IgD-negative memory B cell (primary cell): ENCODE results near the gene PCYOX1L. TPM values are rescaled to one million over a fixed set of nuclear protein-coding genes. Genes with fewer than 3 reads are reported as not detected.

Experiments used
- H3K27ac Mint-ChIP-seq, 3 donors: one replicate each; pipeline ENCODE4 v1.8.0; 2020 to 2022; ENCODE audit warnings: mild to moderate bottlenecking in 3 of 3, mixed read lengths in 3 of 3, moderate library complexity in 1 of 3
- H3K27me3 Mint-ChIP-seq: one replicate; pipeline ENCODE4 v1.8.0; 2021; ENCODE audit warnings: mixed read lengths
- H3K36me3 Mint-ChIP-seq: one replicate; pipeline ENCODE4 v1.8.0; 2020; ENCODE audit warnings: mild to moderate bottlenecking, mixed read lengths
- H3K4me1 Mint-ChIP-seq, 3 donors: one replicate each; pipeline ENCODE4 v1.8.0; 2020 to 2022; ENCODE audit warnings: mixed read lengths in 3 of 3, mild to moderate bottlenecking in 1 of 3
- H3K4me3 Mint-ChIP-seq, 4 donors: one replicate each; pipeline ENCODE4 v1.8.0; 2020 to 2022; ENCODE audit warnings: mild to moderate bottlenecking in 4 of 4, mixed read lengths in 4 of 4, moderate library complexity in 3 of 4
- H3K9me3 Mint-ChIP-seq, 3 donors: one replicate each; pipeline ENCODE4 v1.8.0; 2020 to 2021; ENCODE audit warnings: mixed read lengths in 3 of 3, mild to moderate bottlenecking in 1 of 3
- polyA plus RNA-seq: library from polyadenylated mRNA; unstranded; fragments of 300-500 nt; fragmentation: Illumina TruSeq; gene quantifications from one replicate; pipeline ENCODE4 v1.2.3, GENCODE V29; 2021

PCYOX1L gene
- polyA plus RNA-seq, 1 donor from 2014 or later = 7.7 TPM

DNA sequence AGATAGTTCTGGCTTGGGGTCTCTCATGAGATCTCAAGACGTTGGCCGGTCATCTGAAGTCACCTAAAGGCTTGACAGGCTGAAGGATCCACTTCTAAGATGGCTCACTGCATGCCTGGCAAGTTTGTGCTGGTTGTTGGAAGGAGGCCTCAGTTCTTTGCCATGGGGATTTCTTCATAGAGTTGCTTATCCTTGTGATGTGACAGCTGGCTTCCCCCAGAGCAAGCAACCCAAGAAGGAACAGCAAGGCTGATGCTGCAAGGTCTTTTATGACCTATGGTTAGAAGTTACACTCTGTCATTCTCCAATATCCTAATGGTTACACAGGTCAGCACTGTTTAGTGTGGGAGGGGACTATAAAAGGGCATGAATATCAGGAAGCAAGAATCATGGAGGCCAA, 33.2 kb upstream of the PCYOX1L start:
- H3K27ac Mint-ChIP-seq = no peak overlapping the region
- no peaks in the 10 kb centered on the region for H3K36me3 Mint-ChIP-seq
- H3K27me3 Mint-ChIP-seq = no peaks in the 10 kb centered on the region
- no peaks in the 10 kb centered on the region for H3K4me1 Mint-ChIP-seq
- H3K4me3 Mint-ChIP-seq = no peak overlapping the region
- no peaks in the 10 kb centered on the region for H3K9me3 Mint-ChIP-seq

- Mint-ChIP-seq H3K9me3 (no peaks in the 10 kb centered on the region), H3K36me3 (no peaks in the 10 kb centered on the region), H3K27me3 (no peaks in the 10 kb centered on the region)
These were observed 32.6 kb upstream of the PCYOX1L start for GRCh38 chr5:149325166-149325735.

DNA sequence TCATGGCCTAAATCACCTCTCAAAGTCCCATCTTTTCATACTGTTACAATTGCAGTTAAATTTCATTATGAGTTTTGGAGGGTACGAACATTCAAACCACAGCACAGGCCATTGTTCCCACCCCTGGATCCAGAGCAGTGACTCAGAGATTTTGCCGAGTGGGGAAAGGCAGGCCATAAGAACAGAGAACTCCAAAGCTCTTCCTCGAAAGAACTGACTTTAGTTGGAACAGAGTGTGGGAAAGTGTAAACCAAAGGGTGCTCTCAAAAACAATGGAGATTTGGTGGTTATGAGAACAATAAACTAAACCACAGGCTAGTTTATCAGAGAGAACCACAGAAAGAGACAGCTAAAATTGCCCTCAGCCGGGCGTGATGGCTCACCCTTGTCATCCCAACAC, 32.0 kb upstream of the PCYOX1L start:
- Mint-ChIP-seq H3K4me3 (no peak overlapping the region), H3K27ac (no peak overlapping the region), H3K36me3 (no peaks in the 10 kb centered on the region), H3K27me3 (no peaks in the 10 kb centered on the region), H3K4me1 (no peaks in the 10 kb centered on the region), H3K9me3 (no peaks in the 10 kb centered on the region)

More at GRCh38 chr5:149325166-149325735, 32.6 kb upstream of the PCYOX1L start:
- Mint-ChIP-seq H3K4me3 (no peak overlapping the region), H3K4me1 (no peaks in the 10 kb centered on the region), H3K27ac (no peak overlapping the region)

DNA sequence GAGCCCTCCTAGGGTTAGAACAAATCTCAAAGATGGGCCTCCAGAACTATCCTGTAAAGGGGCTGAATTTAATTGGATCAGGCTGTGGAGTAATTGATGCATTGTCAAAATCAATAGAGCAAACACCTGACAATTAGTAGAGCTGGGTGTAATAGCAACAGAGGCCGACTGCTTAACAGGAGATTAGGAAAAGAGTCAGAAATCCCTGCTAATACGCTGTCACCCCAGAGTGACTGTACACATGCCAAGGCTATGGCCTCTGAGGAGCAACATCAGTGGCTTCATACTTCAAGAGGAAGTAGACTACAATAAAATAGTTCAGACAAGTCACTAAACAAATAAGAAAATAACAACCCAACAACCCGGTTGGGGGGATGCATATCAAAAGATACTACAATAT, 31.2 kb upstream of the PCYOX1L start:
- H3K27ac Mint-ChIP-seq = no peak overlapping the region
- H3K36me3 Mint-ChIP-seq = no peaks in the 10 kb centered on the region
- no peak overlapping the region for H3K4me3 Mint-ChIP-seq
- no peaks in the 10 kb centered on the region for H3K4me1 Mint-ChIP-seq
- no peaks in the 10 kb centered on the region for H3K27me3 Mint-ChIP-seq
- H3K9me3 Mint-ChIP-seq = no peaks in the 10 kb centered on the region

DNA sequence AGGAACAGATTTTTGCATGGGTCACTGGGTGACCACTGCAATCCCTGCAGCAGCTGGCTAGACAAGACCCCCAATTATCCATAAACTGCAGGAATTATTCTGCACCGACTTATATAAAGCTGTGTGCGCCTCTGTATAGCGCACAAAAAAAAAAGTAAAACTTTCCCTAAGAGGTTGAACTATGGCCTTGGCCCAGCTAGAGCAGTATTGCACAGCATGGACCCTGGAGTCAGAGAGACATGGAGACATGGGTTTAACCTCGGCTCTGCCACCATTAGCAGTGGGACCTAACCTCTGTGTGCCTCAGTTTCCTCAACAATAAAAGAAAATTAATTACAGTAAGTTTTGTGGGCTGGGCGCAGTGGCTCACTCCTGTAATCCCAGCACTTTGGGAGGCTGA, 29.7 kb upstream of the PCYOX1L start:
- Mint-ChIP-seq H3K4me1 (no peaks in the 10 kb centered on the region), H3K27ac (no peak overlapping the region), H3K4me3 (no peak overlapping the region), H3K9me3 (no peaks in the 10 kb centered on the region), H3K27me3 (no peaks in the 10 kb centered on the region), H3K36me3 (no peaks in the 10 kb centered on the region)

DNA sequence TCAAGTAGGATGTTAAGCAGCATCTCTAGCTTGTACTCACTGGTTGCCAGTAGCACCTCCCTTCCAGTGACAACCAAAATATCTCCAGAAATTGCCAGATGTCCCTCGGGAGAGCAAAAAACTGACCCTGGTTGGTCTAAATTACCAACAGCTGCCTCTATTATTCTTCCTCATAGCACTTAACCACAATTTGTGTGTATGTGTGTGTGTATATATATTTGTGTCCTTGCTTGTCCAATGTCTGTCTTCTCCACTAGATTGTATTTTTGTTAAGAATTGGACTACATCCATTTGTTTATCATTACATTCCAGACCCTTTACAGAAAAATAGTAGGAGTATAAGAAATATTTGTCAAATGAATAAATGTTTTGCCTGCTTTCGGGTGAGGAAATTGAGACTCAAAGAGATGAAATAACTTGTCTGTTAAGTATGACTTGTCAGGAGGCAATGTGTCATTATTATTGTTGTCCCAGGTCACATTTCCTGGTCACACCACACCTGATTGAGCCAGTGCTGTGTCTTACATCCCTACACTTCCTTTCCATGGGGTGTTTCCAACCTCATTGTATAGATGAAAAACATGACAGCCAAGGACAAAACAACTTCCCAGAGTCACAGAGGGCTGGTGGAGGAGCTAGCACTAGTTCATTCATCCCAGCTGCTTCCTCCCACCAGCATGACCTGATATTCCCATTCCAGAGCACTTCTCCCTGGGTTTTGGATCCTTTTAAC, 24.0 kb upstream of the PCYOX1L start:
- Mint-ChIP-seq H3K27ac (no peak overlapping the region), H3K4me1 (no peaks in the 10 kb centered on the region), H3K36me3 (peaks cover 2% of the 10 kb centered on the region), H3K27me3 (peaks cover 2% of the 10 kb centered on the region), H3K9me3 (no peaks in the 10 kb centered on the region), H3K4me3 (no peak overlapping the region)

GRCh38 chr5:149337736-149338135, 20.1 kb upstream of the PCYOX1L start:
- Mint-ChIP-seq H3K9me3 (no peaks in the 10 kb centered on the region), H3K36me3 (peaks cover 2% of the 10 kb centered on the region), H3K4me3 (no peak overlapping the region), H3K4me1 (peaks cover 0 to 1% (median 0%) of the 10 kb centered on the region in 3 donors), H3K27me3 (peaks cover 2% of the 10 kb centered on the region), H3K27ac (no peak overlapping the region)

DNA sequence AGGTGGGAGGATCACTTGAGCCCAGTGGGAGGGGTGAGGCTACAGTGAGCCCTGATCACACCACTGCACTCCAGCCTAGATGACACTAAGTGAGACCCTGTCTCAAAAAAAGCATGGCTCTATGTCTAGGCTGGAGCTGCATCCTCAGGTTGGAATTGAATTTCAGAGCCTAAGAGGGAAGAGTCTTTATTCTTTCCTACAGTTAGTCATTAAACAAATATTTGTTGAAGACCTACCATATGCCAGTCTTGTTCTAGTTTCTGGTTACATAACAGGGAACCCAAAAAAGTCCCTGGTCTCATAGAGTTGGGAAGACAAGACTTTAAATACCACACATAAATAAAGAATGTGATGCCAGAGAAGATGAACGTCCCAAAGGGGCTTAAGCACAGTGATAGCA, 19.5 kb upstream of the PCYOX1L start:
- Mint-ChIP-seq H3K27me3 (peaks cover 2% of the 10 kb centered on the region), H3K4me1 (peaks cover 0 to 1% (median 0%) of the 10 kb centered on the region in 3 donors), H3K36me3 (peaks cover 2% of the 10 kb centered on the region), H3K27ac (no peak overlapping the region), H3K9me3 (no peaks in the 10 kb centered on the region), H3K4me3 (no peak overlapping the region)

- Mint-ChIP-seq H3K4me3 (no peak overlapping the region), H3K27ac (no peak overlapping the region), H3K36me3 (peaks cover 2% of the 10 kb centered on the region), H3K27me3 (no peaks in the 10 kb centered on the region), H3K9me3 (no peaks in the 10 kb centered on the region), H3K4me1 (peaks cover 11 to 14% (median 12%) of the 10 kb centered on the region in 3 donors)
These were observed 16.9 kb upstream of the PCYOX1L start for GRCh38 chr5:149340920-149341319.

GRCh38 chr5:149341876-149342275, 16.0 kb upstream of the PCYOX1L start:
- no peaks in the 10 kb centered on the region for H3K36me3 Mint-ChIP-seq
- H3K27me3 Mint-ChIP-seq = no peaks in the 10 kb centered on the region
- H3K4me3 Mint-ChIP-seq = peak overlapping the region in 1 of 4 donors; percentile 24
- H3K27ac Mint-ChIP-seq = no peak overlapping the region
- H3K9me3 Mint-ChIP-seq = no peaks in the 10 kb centered on the region
- H3K4me1 Mint-ChIP-seq = peaks cover 17 to 20% (median 18%) of the 10 kb centered on the region in 3 donors

DNA sequence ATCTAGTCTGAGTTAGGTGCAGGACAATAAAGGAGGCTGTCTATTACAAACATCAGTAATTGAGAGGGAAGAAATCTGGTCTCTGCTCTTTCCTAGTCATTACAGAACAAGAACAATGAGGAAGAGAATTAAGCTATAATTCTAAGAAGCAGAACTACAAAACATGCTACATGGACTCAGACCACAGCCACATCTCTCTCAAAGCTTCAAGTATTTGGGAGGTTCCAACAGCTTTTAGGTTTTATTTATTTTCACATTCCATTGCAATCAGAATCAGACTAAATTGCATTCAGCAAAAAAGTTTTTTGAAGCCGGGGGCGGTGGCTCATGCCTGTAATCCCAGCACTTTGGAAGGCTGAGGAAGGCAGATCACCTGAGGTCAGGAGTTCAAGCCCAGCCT, 13.7 kb upstream of the PCYOX1L start:
- Mint-ChIP-seq H3K27me3 (no peaks in the 10 kb centered on the region), H3K4me1 (peaks cover 25 to 28% (median 28%) of the 10 kb centered on the region in 3 donors), H3K36me3 (peaks cover 4% of the 10 kb centered on the region), H3K4me3 (peak overlapping the region; percentile 15 to 95 (median 48)), H3K9me3 (no peaks in the 10 kb centered on the region), H3K27ac (peak overlapping the region in 2 of 3 donors; percentile 76 to 94)

DNA sequence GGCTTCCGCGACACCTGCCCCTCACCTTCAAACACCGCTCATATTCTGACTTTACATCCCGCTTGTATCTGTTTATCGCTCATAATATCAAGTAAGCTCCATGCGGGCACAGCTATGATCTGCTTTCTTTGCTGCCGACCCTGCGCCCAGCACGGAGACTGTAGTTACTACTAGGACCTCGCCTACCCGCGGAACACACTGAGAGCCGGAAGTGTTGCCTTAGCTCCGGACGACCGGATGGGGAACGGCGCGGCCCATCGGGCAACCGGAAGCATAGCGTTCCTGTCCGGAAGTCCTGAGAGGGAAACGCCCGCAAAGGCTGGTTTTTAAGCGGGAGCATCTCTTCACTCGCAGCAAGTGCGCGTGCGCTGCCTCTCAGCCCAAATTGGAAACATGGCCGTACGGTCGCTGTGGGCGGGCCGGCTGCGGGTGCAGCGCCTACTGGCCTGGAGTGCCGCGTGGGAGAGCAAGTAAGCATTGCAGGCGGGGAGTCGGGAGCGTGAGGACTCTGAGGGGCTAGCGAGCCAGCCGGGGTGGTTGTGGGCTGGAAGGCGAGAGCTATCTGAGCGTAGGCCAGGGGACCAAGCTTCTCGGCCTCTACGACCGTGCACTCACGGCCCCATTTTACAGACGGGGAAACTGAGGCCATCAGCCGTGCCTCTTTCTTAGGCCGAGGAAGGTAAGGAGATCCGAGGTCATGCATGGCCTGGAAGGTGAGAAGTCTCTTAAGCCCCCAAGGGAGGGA, 12.5 kb upstream of the PCYOX1L start, which contains the start of gene GRPEL2:
Gene GRPEL2, plus strand, starts transcription at position 353 of the 745 bp plus-strand sequence. Its CDS starts 41 bp downstream, at position 394.
- Mint-ChIP-seq H3K27ac (peak within 1 kb of the TSS; percentile 82 to 94 (median 85)), H3K9me3 (no peaks in the 10 kb centered on the region), H3K27me3 (no peaks in the 10 kb centered on the region), H3K4me1 (peaks cover 25 to 31% (median 28%) of the 10 kb centered on the region in 3 donors), H3K4me3 (peak within 1 kb of the TSS; percentile 85 to 95 (median 94)), H3K36me3 (peaks cover 11% of the 10 kb centered on the region)

- Mint-ChIP-seq H3K36me3 (peaks cover 16% of the 10 kb centered on the region), H3K4me3 (peak overlapping the region; percentile 85 to 95 (median 94)), H3K4me1 (peaks cover 25 to 31% (median 28%) of the 10 kb centered on the region in 3 donors), H3K27me3 (no peaks in the 10 kb centered on the region), H3K27ac (peak overlapping the region; percentile 56 to 94 (median 82)), H3K9me3 (no peaks in the 10 kb centered on the region)
These were observed 12.0 kb upstream of the PCYOX1L start for GRCh38 chr5:149345892-149346222.

GRCh38 chr5:149348518-149348917, 9.3 kb upstream of the PCYOX1L start:
- no peaks in the 10 kb centered on the region for H3K27me3 Mint-ChIP-seq
- H3K36me3 Mint-ChIP-seq = peaks cover 21% of the 10 kb centered on the region
- H3K27ac Mint-ChIP-seq = peak overlapping the region in 2 of 3 donors; percentile 23 to 24
- peaks cover 27 to 31% (median 30%) of the 10 kb centered on the region in 3 donors for H3K4me1 Mint-ChIP-seq
- no peaks in the 10 kb centered on the region for H3K9me3 Mint-ChIP-seq
- peak overlapping the region in 1 of 4 donors; percentile 80 for H3K4me3 Mint-ChIP-seq

GRCh38 chr5:149349382-149349781, 8.5 kb upstream of the PCYOX1L start:
- H3K27me3 Mint-ChIP-seq = no peaks in the 10 kb centered on the region
- H3K4me1 Mint-ChIP-seq = peaks cover 26 to 27% (median 26%) of the 10 kb centered on the region in 3 donors
- no peak overlapping the region for H3K4me3 Mint-ChIP-seq
- no peak overlapping the region for H3K27ac Mint-ChIP-seq
- peaks cover 23% of the 10 kb centered on the region for H3K36me3 Mint-ChIP-seq
- H3K9me3 Mint-ChIP-seq = no peaks in the 10 kb centered on the region
